HEK293 (cell line): ENCODE results near the gene P2RY2.

ENCODE experiments used
- CTCF ChIA-PET: fragments of 350-600 bp; formaldehyde crosslinking; extraction: SDS; loops from one replicate; lab custom pipeline; 2021; ENCODE audit warnings: antibody characterized with exemption; lab: Yijun Ruan, JAX
- POLR2A ChIA-PET: fragments of 300-600 bp; formaldehyde crosslinking; extraction: SDS; loops from one replicate; lab custom pipeline; 2020; ENCODE audit warnings: antibody characterized with exemption, inconsistent platforms; lab: Yijun Ruan, JAX
- H3K27ac ChIP-seq: fragments of 200-500 bp; sonication (Bioruptor generic); 2 replicates; pipeline ENCODE4 v1.5.1; 2014; ENCODE audit warnings: low read depth, low read length, control low read depth, inconsistent platforms; ENCODE audit errors: extremely low read depth
- H3K36me3 ChIP-seq, 2 experiments: fragments of 200-500 bp in 1 of 2; sonication (Bioruptor generic) in 1 of 2; 1 replicate in 1 of 2; 2 replicates in 1 of 2; pipeline ENCODE4 v1.5.1; 2014 to 2017; ENCODE audit warnings: inconsistent platforms in 2 of 2, low read length in 2 of 2; ENCODE audit not compliant: control insufficient read depth in 2 of 2, insufficient read depth in 1 of 2
- H3K4me1 ChIP-seq: fragments of 200-500 bp; sonication (Bioruptor generic); 2 replicates; pipeline ENCODE4 v1.5.1; 2014; ENCODE audit warnings: mild to moderate bottlenecking, low read length, inconsistent platforms; ENCODE audit not compliant: control insufficient read depth, insufficient read depth
- H3K4me3 ChIP-seq: 2 replicates; pipeline ENCODE4 v1.5.1; 2011; ENCODE audit warnings: low read depth, mild to moderate bottlenecking, control low read depth, low read length, moderate library complexity
- H3K9me3 ChIP-seq: fragments of 200-500 bp; sonication (Bioruptor generic); 2 replicates; pipeline ENCODE4 v1.5.1; 2014; ENCODE audit warnings: low read depth, low read length, inconsistent platforms; ENCODE audit not compliant: control insufficient read depth, insufficient read depth
- GLI2 ChIP-seq: fragments of 450-650 bp; formaldehyde crosslinking; IDR thresholded peaks from 2 replicates; pipeline ENCODE4; 2017; ENCODE audit warnings: missing biosample characterization, missing genetic modification characterization, low read depth, borderline replicate concordance
- KLF9 ChIP-seq: fragments of 450-650 bp; formaldehyde crosslinking; IDR thresholded peaks from 2 replicates; pipeline ENCODE4 v1.5.1; 2016; ENCODE audit warnings: missing biosample characterization, missing genetic modification characterization, low read depth
- MYNN ChIP-seq: fragments of 450-650 bp; formaldehyde crosslinking; IDR thresholded peaks from 2 replicates; pipeline ENCODE4 v1.5.1; 2016; ENCODE audit warnings: missing biosample characterization, missing genetic modification characterization, borderline replicate concordance
- OSR2 ChIP-seq: fragments of 450-650 bp; formaldehyde crosslinking; IDR thresholded peaks from 2 replicates; pipeline ENCODE4 v1.5.1; 2016; ENCODE audit warnings: missing biosample characterization, missing genetic modification characterization
- PRDM1 ChIP-seq: fragments of 450-650 bp; formaldehyde crosslinking; IDR thresholded peaks from 2 replicates; pipeline ENCODE4; 2016; ENCODE audit warnings: missing biosample characterization, missing genetic modification characterization
- SP2 ChIP-seq: fragments of 450-650 bp; formaldehyde crosslinking; IDR thresholded peaks from 2 replicates; pipeline ENCODE4 v1.5.1; 2016; ENCODE audit warnings: missing biosample characterization, missing genetic modification characterization
- YY2 ChIP-seq: fragments of 450-650 bp; formaldehyde crosslinking; IDR thresholded peaks from 2 replicates; pipeline ENCODE4 v1.5.1; 2016; ENCODE audit warnings: missing biosample characterization, missing genetic modification characterization
- ZBTB17 ChIP-seq: fragments of 450-650 bp; formaldehyde crosslinking; IDR thresholded peaks from 2 replicates; pipeline ENCODE4 v1.5.1; 2016; ENCODE audit warnings: missing biosample characterization, missing genetic modification characterization
- ZFP41 ChIP-seq: fragments of 450-650 bp; formaldehyde crosslinking; IDR thresholded peaks from 2 replicates; pipeline ENCODE4 v1.5.1; 2016; ENCODE audit warnings: missing biosample characterization, missing genetic modification characterization, borderline replicate concordance
- ZIC2 ChIP-seq: fragments of 450-650 bp; formaldehyde crosslinking; IDR thresholded peaks from 2 replicates; pipeline ENCODE4 v1.5.1; 2016; ENCODE audit warnings: missing biosample characterization, missing genetic modification characterization
- ZNF184 ChIP-seq: fragments of 450-650 bp; IDR thresholded peaks from 2 replicates; pipeline ENCODE4 v1.5.1; 2018; ENCODE audit warnings: missing biosample characterization, mild to moderate bottlenecking, missing genetic modification characterization
- ZNF292 ChIP-seq: fragments of 450-650 bp; formaldehyde crosslinking; IDR thresholded peaks from 2 replicates; pipeline ENCODE4 v1.5.1; 2016; ENCODE audit warnings: low read depth, missing biosample characterization, missing genetic modification characterization, borderline replicate concordance
- ZNF350 ChIP-seq: fragments of 450-650 bp; formaldehyde crosslinking; IDR thresholded peaks from 2 replicates; pipeline ENCODE4 v1.5.0; 2017; ENCODE audit warnings: missing biosample characterization, mild to moderate bottlenecking, missing genetic modification characterization
- ZNF37A ChIP-seq: fragments of 450-650 bp; IDR thresholded peaks from 2 replicates; pipeline ENCODE4 v1.5.1; 2018; ENCODE audit warnings: missing biosample characterization, missing genetic modification characterization
- ZNF423 ChIP-seq: fragments of 450-650 bp; formaldehyde crosslinking; IDR thresholded peaks from 2 replicates; pipeline ENCODE4 v1.5.1; 2016; ENCODE audit warnings: missing biosample characterization, missing genetic modification characterization
- ZNF426 ChIP-seq: fragments of 450-650 bp; formaldehyde crosslinking; IDR thresholded peaks from 2 replicates; pipeline ENCODE4 v1.5.1; 2017; ENCODE audit warnings: missing biosample characterization, missing genetic modification characterization, mild to moderate bottlenecking, inconsistent platforms, moderate library complexity
- ZNF501 ChIP-seq: fragments of 450-650 bp; formaldehyde crosslinking; IDR thresholded peaks from 2 replicates; pipeline ENCODE4 v1.5.1; 2016; ENCODE audit warnings: missing biosample characterization, missing genetic modification characterization
- ZNF544 ChIP-seq: fragments of 450-650 bp; formaldehyde crosslinking; IDR thresholded peaks from 2 replicates; pipeline ENCODE4 v1.5.0; 2017; ENCODE audit warnings: missing biosample characterization, missing genetic modification characterization
- ZNF549 ChIP-seq: fragments of 450-650 bp; IDR thresholded peaks from 2 replicates; pipeline ENCODE4 v1.5.1; 2018; ENCODE audit warnings: missing biosample characterization, missing genetic modification characterization, mild to moderate bottlenecking, inconsistent platforms, moderate library complexity
- ZNF558 ChIP-seq: fragments of 450-650 bp; formaldehyde crosslinking; IDR thresholded peaks from 2 replicates; pipeline ENCODE4 v1.5.1; 2016; ENCODE audit warnings: missing biosample characterization, missing genetic modification characterization
- ZNF596 ChIP-seq: fragments of 450-650 bp; IDR thresholded peaks from 2 replicates; pipeline ENCODE4 v1.5.0; 2018; ENCODE audit warnings: missing biosample characterization, mild to moderate bottlenecking, missing genetic modification characterization, moderate library complexity
- ZNF707 ChIP-seq: fragments of 450-650 bp; formaldehyde crosslinking; IDR thresholded peaks from 2 replicates; pipeline ENCODE4 v1.5.1; 2016; ENCODE audit warnings: missing biosample characterization, missing genetic modification characterization
- ZSCAN23 ChIP-seq: fragments of 450-650 bp; formaldehyde crosslinking; IDR thresholded peaks from 2 replicates; pipeline ENCODE4 v1.5.1; 2016; ENCODE audit warnings: missing biosample characterization, missing genetic modification characterization
- TF ChIP-seq, protein P1 (sequence below): fragments of 450-650 bp; formaldehyde crosslinking; IDR thresholded peaks from 2 replicates; pipeline ENCODE4 v1.5.1; 2017; ENCODE audit warnings: missing biosample characterization, missing genetic modification characterization
- TF ChIP-seq, protein P2 (sequence below): fragments of 450-650 bp; formaldehyde crosslinking; IDR thresholded peaks from 2 replicates; pipeline ENCODE4 v1.5.1; 2016; ENCODE audit warnings: missing biosample characterization, missing genetic modification characterization
- TF ChIP-seq, protein P3 (sequence below): fragments of 450-650 bp; formaldehyde crosslinking; conservative IDR thresholded peaks from 2 replicates; pipeline ENCODE4 v1.5.1; 2016; ENCODE audit warnings: low read depth, missing biosample characterization, missing genetic modification characterization
- TF ChIP-seq, protein P4 (sequence below): fragments of 450-650 bp; formaldehyde crosslinking; IDR thresholded peaks from 2 replicates; pipeline ENCODE4 v1.5.1; 2016; ENCODE audit warnings: missing biosample characterization, missing genetic modification characterization

Gene P2RY2

DNA sequence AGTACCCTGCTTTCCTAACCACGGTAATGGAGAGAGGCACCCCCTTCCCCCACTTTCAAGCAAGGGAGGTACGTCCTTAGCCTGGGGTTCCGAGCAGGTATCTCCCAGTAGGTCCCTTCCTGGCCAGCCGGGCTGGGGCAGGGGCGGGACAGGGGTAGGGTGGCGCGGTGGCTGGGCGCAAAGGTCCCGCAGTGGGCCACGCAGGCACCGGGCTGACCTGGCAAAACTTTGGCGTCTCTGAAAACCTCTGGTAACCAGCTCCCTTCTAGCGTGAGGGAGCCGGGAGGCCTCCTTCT is 323 bp upstream of the P2RY2 start (continued):
- TF ChIP-seq PRDM1 (tag by site-specific recombination) (no peak), ZFP41 (tag by site-specific recombination) (no peak), ZNF350 (tag by site-specific recombination) (no peak), KLF9 (no peak), YY2 (no peak)
- TF ChIP-seq, protein P1, sequence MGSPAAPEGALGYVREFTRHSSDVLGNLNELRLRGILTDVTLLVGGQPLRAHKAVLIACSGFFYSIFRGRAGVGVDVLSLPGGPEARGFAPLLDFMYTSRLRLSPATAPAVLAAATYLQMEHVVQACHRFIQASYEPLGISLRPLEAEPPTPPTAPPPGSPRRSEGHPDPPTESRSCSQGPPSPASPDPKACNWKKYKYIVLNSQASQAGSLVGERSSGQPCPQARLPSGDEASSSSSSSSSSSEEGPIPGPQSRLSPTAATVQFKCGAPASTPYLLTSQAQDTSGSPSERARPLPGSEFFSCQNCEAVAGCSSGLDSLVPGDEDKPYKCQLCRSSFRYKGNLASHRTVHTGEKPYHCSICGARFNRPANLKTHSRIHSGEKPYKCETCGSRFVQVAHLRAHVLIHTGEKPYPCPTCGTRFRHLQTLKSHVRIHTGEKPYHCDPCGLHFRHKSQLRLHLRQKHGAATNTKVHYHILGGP (tag by site-specific recombination): no peak
- TF ChIP-seq, protein P2, sequence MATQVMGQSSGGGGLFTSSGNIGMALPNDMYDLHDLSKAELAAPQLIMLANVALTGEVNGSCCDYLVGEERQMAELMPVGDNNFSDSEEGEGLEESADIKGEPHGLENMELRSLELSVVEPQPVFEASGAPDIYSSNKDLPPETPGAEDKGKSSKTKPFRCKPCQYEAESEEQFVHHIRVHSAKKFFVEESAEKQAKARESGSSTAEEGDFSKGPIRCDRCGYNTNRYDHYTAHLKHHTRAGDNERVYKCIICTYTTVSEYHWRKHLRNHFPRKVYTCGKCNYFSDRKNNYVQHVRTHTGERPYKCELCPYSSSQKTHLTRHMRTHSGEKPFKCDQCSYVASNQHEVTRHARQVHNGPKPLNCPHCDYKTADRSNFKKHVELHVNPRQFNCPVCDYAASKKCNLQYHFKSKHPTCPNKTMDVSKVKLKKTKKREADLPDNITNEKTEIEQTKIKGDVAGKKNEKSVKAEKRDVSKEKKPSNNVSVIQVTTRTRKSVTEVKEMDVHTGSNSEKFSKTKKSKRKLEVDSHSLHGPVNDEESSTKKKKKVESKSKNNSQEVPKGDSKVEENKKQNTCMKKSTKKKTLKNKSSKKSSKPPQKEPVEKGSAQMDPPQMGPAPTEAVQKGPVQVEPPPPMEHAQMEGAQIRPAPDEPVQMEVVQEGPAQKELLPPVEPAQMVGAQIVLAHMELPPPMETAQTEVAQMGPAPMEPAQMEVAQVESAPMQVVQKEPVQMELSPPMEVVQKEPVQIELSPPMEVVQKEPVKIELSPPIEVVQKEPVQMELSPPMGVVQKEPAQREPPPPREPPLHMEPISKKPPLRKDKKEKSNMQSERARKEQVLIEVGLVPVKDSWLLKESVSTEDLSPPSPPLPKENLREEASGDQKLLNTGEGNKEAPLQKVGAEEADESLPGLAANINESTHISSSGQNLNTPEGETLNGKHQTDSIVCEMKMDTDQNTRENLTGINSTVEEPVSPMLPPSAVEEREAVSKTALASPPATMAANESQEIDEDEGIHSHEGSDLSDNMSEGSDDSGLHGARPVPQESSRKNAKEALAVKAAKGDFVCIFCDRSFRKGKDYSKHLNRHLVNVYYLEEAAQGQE (tag by site-specific recombination): no peak
- TF ChIP-seq, all 188 proteins: peak for 0

DNA sequence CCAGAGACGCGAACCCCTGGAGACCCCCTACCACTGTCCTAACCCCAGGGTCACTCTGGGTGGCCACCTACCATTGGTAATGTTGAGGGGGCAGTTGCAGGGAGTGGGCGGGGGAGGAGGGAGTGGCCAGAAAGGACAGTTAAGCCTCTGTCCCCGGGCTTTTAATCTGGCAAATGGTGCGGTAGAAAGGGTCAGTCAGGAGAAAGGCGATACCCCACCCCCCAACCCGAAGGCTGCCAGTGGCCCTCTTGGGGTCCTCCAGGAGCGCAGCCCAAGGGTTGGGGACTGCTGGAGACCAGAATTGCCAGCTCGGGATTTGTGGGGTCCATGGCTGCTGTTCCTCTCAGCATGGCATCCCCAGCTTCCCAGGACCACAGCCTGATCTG is 742 bp downstream of the P2RY2 start:
- Histone ChIP-seq H3K9me3 (no peaks in the 10 kb centered on the region), H3K4me1 (no peaks in the 10 kb centered on the region), H3K4me3 (peak overlapping the region; percentile 41; the same call in 1 of the 2 replicates), H3K27ac (no peak overlapping the region), H3K36me3 (no peaks in the 10 kb centered on the region)
- POLR2A ChIA-PET: no interaction called here
- no peak for TF ChIP-seq ZNF544 (tag by site-specific recombination)
- TF ChIP-seq ZNF596 (tag by site-specific recombination): no peak
- no peak for TF ChIP-seq ZNF558 (tag by site-specific recombination)
- no peak for TF ChIP-seq ZNF184 (tag by site-specific recombination)
- no peak for TF ChIP-seq ZNF423
- TF ChIP-seq, protein P3, sequence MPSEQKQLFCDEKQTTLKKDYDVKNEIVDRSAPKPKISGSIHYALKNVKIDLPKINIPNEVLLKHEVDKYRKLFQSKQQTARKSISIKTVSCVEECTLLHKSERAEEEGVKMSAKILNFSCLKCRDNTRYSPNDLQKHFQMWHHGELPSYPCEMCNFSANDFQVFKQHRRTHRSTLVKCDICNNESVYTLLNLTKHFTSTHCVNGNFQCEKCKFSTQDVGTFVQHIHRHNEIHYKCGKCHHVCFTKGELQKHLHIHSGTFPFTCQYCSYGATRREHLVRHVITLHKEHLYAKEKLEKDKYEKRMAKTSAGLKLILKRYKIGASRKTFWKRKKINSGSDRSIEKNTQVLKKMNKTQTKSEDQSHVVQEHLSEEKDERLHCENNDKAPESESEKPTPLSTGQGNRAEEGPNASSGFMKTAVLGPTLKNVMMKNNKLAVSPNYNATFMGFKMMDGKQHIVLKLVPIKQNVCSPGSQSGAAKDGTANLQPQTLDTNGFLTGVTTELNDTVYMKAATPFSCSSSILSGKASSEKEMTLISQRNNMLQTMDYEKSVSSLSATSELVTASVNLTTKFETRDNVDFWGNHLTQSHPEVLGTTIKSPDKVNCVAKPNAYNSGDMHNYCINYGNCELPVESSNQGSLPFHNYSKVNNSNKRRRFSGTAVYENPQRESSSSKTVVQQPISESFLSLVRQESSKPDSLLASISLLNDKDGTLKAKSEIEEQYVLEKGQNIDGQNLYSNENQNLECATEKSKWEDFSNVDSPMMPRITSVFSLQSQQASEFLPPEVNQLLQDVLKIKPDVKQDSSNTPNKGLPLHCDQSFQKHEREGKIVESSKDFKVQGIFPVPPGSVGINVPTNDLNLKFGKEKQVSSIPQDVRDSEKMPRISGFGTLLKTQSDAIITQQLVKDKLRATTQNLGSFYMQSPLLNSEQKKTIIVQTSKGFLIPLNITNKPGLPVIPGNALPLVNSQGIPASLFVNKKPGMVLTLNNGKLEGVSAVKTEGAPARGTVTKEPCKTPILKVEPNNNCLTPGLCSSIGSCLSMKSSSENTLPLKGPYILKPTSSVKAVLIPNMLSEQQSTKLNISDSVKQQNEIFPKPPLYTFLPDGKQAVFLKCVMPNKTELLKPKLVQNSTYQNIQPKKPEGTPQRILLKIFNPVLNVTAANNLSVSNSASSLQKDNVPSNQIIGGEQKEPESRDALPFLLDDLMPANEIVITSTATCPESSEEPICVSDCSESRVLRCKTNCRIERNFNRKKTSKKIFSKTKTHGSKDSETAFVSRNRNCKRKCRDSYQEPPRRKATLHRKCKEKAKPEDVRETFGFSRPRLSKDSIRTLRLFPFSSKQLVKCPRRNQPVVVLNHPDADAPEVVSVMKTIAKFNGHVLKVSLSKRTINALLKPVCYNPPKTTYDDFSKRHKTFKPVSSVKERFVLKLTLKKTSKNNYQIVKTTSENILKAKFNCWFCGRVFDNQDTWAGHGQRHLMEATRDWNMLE (tag by site-specific recombination): no peak
- no peak for TF ChIP-seq SP2 (tag by site-specific recombination)
- no peak for TF ChIP-seq ZNF549 (tag by site-specific recombination)
- no peak for TF ChIP-seq ZNF426 (tag by site-specific recombination)
- no peak for TF ChIP-seq ZNF501 (tag by site-specific recombination)
- TF ChIP-seq ZSCAN23 (tag by site-specific recombination): no peak
- TF ChIP-seq ZNF292 (tag by site-specific recombination): no peak
- no peak for TF ChIP-seq GLI2 (tag by site-specific recombination)
- no peak for TF ChIP-seq ZNF37A
- TF ChIP-seq ZBTB17 (tag by site-specific recombination): no peak
- TF ChIP-seq ZNF707 (tag by site-specific recombination): no peak
- TF ChIP-seq, protein P4, sequence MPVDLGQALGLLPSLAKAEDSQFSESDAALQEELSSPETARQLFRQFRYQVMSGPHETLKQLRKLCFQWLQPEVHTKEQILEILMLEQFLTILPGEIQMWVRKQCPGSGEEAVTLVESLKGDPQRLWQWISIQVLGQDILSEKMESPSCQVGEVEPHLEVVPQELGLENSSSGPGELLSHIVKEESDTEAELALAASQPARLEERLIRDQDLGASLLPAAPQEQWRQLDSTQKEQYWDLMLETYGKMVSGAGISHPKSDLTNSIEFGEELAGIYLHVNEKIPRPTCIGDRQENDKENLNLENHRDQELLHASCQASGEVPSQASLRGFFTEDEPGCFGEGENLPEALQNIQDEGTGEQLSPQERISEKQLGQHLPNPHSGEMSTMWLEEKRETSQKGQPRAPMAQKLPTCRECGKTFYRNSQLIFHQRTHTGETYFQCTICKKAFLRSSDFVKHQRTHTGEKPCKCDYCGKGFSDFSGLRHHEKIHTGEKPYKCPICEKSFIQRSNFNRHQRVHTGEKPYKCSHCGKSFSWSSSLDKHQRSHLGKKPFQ (tag by site-specific recombination): no peak
- TF ChIP-seq ZIC2: no peak
- TF ChIP-seq MYNN (tag by site-specific recombination): no peak
- no peak for TF ChIP-seq OSR2
- CTCF ChIA-PET: interaction anchor here (0.6 to 2.8 kb wide), 9 partner anchors 11 to 76 kb away, joined by 3 to 9 read pairs (median 4); no protein-coding TSS in a partner anchor
